GM19193 (cell line): ENCODE data around the gene DPH3.

Experiments used
- POLR2A ChIP-seq: IDR thresholded peaks from 4 replicates; pipeline ENCODE4 v1.6.1; 2011; ENCODE audit not compliant: insufficient read depth, insufficient read length; ENCODE audit errors: extremely low read depth

Gene DPH3

GRCh38 chr3:16251316-16252085 is 13.2 kb downstream of the DPH3 start:
- TF ChIP-seq POLR2A = no peak

- no peak for TF ChIP-seq POLR2A
Measured at GRCh38 chr3:16249886-16250285, 14.9 kb downstream of the DPH3 start.

GRCh38 chr3:16249336-16249735 is 15.4 kb downstream of the DPH3 start:
- TF ChIP-seq POLR2A = no peak

- TF ChIP-seq POLR2A = no peak
Measured at GRCh38 chr3:16248556-16248955, 16.2 kb downstream of the DPH3 start.

GRCh38 chr3:16247282-16248061 is 17.3 kb downstream of the DPH3 start:
- TF ChIP-seq POLR2A = no peak

GRCh38 chr3:16245609-16246008 is 19.1 kb downstream of the DPH3 start:
- no peak for TF ChIP-seq POLR2A

DNA sequence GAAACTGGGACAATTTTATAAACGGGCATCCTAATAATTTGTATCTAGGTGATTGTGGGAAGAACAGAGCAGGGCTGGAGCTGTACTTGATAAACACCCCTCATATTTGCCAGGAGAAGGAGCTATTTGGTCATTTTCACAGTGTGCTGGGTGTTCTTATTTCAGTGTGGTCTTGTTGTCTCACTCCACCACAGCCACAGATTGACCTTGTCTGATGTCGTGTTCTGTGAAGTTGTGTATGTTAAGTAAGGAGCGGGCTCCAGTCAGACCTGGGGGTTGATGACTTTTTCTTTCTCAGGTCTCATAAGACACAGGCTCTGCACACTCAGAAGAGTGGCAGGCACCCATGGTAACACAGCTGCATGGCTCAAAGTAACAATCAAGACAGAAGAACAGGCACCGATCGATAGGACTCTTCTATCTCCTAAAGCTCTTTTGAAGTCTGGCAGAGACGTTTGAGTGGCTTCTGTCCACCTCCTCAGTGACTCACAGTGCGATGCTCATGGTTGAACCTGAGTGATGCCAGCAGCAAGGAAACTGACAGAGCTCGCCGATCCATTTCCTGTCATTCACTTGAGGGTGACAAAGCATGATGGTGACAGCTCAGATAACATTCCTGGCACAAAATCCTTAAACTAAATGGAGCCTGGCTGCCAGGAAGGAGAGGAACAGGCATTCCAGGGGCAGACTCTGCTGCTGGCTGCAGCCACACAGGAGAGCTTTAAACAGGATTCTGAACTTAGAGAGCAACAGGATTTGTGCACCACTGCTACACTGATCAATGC is 20.8 kb downstream of the DPH3 start:
- TF ChIP-seq POLR2A = no peak

DNA sequence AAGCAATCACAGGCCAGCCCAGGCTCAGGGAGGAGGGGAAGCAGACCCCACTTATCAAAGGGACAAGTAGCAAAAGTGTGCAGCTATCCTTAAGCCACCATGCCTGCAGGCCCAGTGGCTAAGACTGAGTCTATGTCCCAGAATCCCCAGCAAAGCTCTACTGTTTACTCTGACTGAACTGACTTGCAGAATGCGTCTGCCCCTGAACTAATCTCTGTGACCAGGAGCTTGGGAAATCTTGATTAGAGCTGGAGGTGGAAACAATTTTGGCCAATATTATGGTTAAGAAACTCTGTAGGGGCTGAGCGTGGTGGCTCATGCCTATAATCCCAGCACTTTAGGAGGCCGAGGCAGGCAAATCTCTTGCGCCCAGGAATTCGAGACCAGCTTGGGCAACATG is 22.6 kb downstream of the DPH3 start:
- TF ChIP-seq POLR2A = no peak

- TF ChIP-seq POLR2A = no peak
Measured at GRCh38 chr3:16241225-16241624, 23.5 kb downstream of the DPH3 start.

- no peak for TF ChIP-seq POLR2A
Measured at GRCh38 chr3:16240229-16241023, 24.3 kb downstream of the DPH3 start.

GRCh38 chr3:16239780-16240179 is 25.0 kb downstream of the DPH3 start:
- TF ChIP-seq POLR2A = no peak

DNA sequence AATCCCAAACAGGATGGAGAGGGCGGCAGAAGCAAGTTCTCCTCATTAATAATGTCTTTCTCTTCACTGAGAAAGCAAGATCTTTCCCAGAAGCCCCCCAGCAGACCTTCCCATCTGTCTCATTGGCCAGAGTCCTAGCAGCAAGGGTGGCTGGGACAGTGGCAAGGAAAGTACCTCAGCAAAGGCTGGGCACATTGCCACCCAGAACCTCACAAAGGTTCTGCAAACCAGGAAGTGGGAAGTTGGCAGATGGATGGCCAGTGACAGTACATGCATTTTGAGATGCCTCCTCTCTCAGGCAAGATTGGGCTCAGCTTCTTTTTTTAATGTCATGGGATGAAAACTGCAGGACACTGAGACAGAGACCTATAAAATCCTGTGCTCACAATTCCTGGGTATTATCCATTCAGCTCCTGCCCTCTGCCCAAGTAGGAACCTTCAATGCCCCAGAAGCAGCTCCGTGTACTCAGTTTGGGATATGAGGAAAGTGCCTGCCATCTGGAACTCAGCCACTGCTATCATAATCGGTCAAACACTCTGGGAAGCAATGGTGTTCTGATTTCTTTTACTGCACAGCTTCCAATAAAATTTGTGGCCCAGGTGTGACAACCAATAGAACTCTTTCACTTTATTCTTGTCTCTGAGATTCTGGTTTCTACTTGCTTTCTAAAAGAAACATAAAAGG is 25.5 kb downstream of the DPH3 start:
- TF ChIP-seq POLR2A = no peak

- TF ChIP-seq POLR2A = no peak
Measured at GRCh38 chr3:16236856-16237393, 27.8 kb downstream of the DPH3 start.
